ENCODE results near the gene KIF2A.

KIF2A gene

DNA sequence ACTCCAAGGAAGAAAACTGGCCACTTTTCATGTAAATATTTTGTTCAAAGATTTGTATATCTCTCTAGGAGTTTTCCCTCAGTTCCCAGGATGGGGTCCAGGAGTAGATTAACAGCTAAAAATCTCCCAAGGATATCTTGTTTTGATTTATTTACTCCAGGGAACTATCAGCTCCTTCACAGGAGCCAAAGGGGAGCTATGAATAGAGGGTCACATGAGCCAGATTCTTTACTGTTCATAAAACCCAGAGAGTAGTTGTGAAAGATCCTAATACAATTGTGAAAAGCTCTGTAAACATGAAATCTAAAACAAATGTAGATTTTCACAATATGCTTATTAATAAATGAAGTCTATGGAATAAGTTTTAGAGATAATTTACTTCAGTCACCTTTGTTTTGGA lies 80.8 kb downstream of the KIF2A start:
- DNase-seq = no peak

DNA sequence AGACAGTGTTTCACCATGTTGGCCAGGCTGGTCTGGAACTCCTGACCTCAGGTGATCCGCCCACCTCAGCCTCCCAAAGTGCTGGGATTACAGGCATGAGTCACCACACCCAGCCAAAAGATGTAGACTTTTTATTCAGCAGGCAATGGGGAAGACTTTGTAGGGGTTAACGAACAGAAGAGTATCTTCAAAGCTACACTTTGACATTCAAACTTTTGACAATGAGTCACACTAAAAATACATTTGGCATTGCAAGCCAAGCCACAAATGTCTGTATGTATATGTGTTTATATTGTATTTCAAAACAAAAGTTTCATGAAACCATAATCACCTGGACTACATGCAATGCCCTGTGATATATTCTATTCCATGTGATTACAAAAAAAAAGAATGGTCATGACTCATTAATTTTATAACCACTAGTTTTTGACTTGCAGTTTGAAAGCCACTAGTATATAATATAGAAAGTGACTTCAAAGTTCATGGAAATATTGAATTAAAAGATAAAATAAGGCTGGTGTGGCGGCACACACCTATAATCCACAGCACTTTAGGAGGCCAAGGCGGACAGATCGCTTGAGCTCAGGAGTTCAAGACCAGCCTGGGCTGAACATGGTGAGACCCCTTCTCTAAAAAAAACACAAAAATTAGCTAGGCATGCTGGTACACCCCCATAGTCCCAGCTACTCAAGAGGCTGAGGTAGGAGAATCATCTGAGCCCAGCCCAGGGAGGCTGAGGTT lies 89.4 kb downstream of the KIF2A start:
- DNase-seq = no peak

DNA sequence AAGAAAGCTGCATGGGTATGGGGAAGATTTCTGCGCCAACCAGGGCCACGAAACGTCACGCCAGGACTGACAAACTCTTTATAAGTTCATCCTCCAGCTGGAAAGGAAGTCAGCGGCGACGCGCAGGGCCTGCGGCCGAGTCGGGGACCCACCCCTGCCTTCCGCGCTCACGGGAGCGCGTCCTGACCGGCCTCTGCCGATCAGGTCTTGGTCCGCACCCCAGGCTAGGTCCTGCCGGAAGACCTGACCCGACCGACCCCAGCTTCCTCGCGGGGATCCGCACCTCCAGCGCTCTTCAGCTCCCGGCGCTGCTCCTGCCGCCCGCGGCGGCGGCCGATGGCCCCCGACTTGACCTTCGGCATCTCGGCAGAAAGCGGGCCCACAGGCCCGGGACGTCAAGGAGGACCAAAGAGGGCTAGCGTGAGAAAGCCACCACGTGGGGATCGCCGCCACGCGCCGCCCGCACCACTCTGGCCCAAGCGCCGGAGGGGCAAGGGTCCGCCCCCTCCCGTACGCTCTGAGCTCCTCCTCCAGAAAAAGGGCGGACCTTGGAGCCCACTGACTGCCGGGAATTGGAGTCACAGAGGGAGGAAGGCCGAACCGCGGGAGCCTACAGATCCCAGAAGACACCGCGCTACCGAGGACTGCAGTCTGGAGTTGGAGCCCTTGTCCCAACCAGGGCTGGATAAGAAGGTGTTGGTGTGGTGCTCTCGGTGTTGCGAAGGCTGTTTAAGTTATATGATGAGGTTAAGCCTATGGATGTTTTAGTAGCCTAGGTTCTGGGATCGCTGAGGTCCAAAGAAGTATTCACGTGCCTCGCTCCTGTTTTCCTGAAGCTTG lies 97.6 kb downstream of the KIF2A start, which contains the start of gene DIMT1:
TSS of gene DIMT1 (minus strand) at position 495 of the 840 bp plus-strand sequence. CDS start at position 362, 133 bp downstream.
- DNase-seq = peak; percentile 91

DNA sequence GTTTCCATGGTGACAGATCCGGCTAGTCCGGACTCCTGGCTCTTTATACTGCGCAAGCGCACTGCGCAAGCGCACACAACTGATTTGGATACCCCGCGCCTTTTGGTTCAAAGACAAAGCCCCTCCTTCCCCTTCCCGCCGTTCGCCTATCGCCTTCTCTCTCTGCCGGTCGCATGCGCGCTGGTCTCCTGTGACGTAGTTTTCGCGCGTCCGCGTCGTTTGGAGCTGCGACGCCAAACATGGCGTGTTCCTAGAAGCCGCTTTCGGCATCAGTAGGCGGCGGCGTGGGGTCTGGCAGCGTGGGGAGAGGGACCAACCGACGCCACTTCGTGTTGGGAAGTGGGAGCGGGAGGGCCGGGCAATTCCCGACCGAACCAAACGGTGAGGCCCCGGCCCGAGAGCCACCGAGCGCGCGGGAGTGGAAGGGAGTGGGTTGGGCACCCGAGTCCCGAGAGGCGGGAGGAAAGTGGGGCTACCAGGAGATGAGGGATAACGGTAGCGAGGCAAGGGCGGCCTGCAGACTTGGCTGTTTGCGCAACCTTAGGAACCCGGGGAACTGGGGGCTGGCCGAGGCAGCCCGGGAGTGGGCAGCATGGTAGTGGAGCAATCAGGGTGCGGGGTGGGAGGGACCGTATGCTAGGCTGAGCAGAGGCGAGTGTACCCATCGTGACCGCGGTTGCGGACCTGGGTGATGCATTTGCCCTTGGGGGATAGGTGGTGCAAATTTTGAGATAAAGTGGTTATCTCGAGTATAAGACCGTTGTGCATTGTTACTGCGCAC lies 106.7 kb downstream of the KIF2A start, which contains the start of gene IPO11:
TSS of gene IPO11 (plus strand) at position 215 of the 781 bp plus-strand sequence. CDS start 24,517 bp downstream, outside the sequence.
- peak; percentile 98 for DNase-seq

DNA sequence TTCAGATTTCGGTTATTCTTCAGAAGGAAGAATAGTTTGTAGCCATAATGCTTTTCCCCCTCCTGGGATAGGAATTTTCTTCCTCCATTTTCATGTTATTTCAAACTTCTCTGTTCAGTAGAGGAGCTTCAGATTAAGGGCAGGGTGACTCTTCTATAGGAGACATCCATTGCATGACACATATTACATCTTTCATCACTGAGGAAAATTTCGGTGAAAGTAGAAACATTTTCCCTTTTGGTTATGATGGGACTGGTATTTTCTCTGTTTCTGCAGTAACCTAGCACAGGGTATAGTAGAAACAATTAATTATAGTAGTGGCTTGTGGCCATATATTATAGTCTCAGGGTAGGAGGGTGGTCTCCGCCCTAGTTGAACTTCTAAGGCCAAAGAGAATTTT lies 107.7 kb downstream of the KIF2A start:
- no peak for DNase-seq

DNA sequence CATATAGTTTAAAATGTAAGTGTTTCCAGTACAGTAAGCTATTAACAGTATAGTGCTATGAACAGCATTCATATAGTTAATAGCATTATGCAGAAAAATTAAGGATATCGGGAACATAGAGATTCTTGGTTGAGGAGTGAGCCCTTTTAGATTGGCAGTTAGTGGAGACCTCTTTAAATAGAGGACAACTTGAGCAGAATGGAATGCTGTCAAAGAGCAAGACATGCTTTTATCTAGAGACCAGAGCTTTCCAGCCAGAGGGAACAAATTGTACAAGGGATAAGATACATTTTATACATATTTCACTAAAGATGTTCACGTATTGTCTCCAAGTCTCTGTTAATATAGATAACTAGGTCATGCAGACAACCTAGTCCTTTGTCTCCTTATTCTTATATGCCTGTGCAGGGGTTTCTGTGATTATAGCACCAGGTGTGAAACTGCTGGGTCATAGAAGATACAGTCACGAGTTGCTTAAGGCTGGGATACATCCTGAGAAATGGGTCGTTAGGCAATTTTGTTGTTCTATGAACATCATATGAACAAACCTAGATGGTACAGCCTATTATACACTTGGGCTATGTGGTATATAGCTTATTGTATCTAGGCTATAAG lies 112.6 kb downstream of the KIF2A start:
- no peak for DNase-seq

DNA sequence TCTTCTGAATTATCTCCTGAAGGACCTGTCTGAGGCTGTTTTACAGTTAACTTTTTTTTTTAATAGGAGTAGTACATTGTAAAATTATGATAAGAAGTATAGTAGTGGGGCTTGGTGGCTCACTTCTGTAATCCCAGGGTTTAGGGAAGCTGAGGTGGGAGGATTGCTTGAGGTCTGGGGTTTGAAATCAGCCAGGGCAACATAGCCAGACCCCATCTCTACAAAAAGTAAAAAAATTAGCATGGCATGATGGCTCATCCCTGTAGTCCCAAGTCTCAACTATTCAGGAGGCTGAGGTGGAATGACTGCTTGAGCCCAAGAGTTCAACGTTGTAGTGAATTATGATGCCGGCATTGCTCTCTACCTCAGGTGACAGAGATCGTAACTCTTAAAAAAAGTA lies 113.6 kb downstream of the KIF2A start:
- DNase-seq = no peak

DNA sequence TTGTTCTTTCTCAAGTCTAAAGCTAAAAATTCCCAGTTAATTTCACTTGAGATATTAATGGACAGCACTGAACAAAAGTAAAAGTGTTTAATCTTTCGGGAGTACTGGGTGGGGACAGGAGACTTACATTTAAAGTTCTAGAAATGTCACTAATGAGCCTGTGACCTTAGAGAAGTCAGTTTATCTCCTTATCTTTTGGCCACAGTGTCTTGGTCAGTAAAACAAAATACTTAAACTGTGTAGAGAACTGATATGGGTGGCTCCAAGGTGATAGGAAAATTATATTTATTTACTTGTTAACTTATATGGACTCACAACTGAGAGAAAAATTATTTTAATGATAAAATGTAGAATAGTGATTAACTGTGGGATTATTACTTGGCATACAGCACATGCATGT lies 115.4 kb downstream of the KIF2A start:
- no peak for DNase-seq

DNA sequence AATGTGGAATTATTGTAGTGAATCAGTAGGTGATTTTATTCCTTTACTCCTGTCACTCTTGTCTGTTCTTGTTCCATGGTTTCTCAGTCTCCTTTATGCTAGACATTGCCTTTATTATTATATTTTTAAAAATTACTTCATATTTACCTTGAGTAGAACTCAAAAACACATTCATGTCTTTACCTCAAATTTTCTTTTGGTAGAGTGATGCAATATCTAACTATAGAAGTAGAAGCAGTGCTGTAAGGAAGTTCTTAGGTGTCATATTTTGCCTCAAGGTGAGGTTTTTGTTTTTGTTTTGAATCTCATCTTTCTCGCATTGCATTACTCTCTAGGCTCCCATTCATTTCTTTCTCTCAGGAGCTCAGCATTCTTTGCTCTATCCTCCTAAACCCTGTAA lies 118.8 kb downstream of the KIF2A start:
- no peak for DNase-seq

DNA sequence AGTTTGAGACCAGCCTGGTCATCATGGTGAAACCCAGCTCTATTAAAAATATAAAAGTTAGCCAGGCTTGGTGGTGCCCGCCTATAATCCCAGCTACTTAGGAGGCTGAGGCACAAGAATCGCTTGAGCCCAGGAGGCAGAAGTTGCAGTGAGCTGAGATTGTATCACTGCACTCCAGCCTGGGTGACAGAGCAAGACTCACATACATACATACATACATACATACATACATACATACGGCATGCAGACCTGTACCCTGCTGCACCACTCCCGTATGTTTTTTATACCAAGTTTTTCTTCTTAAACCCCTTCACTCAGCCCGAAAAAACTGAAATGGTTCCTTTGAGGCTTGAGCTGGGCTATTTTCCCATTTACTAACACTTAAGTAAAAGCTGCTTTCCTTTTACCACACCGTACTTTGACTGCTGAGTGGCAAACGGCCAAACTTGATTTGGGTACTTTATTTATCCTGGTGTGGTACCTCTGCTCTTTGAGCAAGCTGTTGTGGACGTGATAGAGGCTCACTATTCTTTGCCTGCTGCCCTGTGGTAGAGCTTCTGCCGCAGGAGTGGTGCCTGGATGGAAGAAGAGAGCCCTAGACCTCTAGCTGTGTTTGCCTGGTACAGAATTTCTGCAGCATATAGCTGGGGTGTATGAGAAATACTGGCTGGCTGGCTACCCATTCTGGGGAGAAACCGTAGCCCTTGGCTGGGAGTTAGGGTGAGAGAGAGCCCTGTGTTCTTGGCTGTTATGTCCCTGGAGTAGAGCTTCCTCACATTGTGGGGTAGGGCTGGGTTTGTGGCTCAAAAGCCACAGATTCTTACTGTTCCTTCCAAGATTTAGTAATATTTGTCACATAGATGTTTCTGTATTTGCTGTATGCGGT lies 126.0 kb downstream of the KIF2A start:
- no peak for DNase-seq

DNA sequence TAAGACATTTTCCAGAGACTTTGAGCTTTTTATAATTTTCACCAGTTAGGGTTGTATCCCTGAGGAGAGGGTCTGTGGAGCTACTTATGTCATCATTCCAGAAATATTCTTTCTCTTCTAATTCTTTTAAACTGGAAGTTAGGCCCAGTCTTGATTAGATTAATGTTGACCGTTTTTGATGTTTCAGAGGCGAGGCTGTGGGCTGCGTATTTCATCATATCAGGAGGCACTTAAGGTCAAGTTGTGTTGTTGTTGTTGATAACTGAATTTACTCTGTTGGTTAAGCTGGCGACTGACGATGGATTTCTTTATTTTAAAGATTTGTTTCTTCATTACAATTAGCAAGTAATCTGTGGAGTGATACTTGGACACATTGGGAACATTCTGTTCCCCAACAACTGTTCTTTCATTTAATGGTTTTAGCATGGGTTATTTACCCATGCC lies 126.6 kb downstream of the KIF2A start:
- DNase-seq = no peak

Measured in CD4-positive, alpha-beta T cell treated with Interleukin-17A for 4 hours (primary cell).